Keratinocyte (primary cell): Measurements from ENCODE around the gene MYCBP2.

Experiments
- EZH2 ChIP-seq: IDR thresholded peaks from one replicate; pipeline ENCODE4 v1.6.1; 2012; ENCODE audit warnings: inconsistent platforms, mild to moderate bottlenecking, low read length, moderate library complexity
- TF ChIP-seq, protein P1 (sequence below), 3 experiments: IDR thresholded peaks in 1 of 3; conservative IDR thresholded peaks in 1 of 3; optimal IDR thresholded peaks in 1 of 3; 2 replicates in 2 of 3; 3 replicates in 1 of 3; pipeline versions ENCODE3 to v1.5.1; 2011; ENCODE audit warnings: low read length in 3 of 3, mild to moderate bottlenecking in 3 of 3, moderate library complexity in 2 of 3, control low read depth in 1 of 3, inconsistent platforms in 1 of 3; ENCODE audit not compliant: insufficient read depth in 2 of 3; ENCODE audit errors: extremely low read depth in 1 of 3

DNA sequence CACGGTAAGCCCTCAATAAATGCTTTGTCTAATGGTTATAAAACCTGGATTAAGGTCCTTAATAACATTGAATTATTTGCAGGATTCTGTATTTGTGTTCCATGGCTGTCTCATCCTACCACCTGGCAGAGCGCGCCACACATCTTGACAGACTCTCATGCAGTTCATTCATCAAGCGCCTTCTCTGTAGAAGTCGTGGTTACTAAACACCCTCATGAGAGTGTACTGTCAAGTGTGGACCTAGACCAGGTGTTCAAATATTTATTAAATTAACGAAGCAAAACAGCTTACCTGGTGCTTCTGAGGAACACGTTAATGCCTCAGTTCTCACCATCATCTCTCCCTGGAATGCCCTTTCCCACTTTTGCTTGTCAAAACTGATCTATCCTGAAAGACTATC lies 286.8 kb downstream of the MYCBP2 start:
- TF ChIP-seq, protein P1, sequence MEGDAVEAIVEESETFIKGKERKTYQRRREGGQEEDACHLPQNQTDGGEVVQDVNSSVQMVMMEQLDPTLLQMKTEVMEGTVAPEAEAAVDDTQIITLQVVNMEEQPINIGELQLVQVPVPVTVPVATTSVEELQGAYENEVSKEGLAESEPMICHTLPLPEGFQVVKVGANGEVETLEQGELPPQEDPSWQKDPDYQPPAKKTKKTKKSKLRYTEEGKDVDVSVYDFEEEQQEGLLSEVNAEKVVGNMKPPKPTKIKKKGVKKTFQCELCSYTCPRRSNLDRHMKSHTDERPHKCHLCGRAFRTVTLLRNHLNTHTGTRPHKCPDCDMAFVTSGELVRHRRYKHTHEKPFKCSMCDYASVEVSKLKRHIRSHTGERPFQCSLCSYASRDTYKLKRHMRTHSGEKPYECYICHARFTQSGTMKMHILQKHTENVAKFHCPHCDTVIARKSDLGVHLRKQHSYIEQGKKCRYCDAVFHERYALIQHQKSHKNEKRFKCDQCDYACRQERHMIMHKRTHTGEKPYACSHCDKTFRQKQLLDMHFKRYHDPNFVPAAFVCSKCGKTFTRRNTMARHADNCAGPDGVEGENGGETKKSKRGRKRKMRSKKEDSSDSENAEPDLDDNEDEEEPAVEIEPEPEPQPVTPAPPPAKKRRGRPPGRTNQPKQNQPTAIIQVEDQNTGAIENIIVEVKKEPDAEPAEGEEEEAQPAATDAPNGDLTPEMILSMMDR (optimal IDR thresholded peaks at IDR 0.05 in 1 of 3, IDR thresholded peaks at IDR 0.05 in 1 of 3, conservative IDR thresholded peaks at IDR 0.05 in 1 of 3; ENCODE audit: extremely low read depth in 1 of 3, insufficient read depth in 2 of 3, low read length in 3 of 3), result no peak
- TF ChIP-seq EZH2, result no peak
